SU-DHL-6 (cell line): ENCODE measurements around the gene SLC45A1.

Source experiments
- EZH2phosphoT487 ChIP-seq: fragments of 200-600 bp; sonication (generic), shearing (Covaris generic); conservative IDR thresholded peaks from 2 replicates; pipeline ENCODE4 v1.6.1; 2018; ENCODE audit warnings: mild to moderate bottlenecking, antibody characterized with exemption, low read length, moderate library complexity, mixed read lengths
- TF ChIP-seq, protein P1 (sequence below): fragments of 200-600 bp; sonication (generic); IDR thresholded peaks from one replicate; pipeline ENCODE4 v1.5.1; 2017; ENCODE audit warnings: antibody characterized with exemption, mild to moderate bottlenecking, low read length, moderate library complexity; ENCODE audit not compliant: insufficient read depth, poor library complexity, severe bottlenecking

- TF ChIP-seq, protein P1, sequence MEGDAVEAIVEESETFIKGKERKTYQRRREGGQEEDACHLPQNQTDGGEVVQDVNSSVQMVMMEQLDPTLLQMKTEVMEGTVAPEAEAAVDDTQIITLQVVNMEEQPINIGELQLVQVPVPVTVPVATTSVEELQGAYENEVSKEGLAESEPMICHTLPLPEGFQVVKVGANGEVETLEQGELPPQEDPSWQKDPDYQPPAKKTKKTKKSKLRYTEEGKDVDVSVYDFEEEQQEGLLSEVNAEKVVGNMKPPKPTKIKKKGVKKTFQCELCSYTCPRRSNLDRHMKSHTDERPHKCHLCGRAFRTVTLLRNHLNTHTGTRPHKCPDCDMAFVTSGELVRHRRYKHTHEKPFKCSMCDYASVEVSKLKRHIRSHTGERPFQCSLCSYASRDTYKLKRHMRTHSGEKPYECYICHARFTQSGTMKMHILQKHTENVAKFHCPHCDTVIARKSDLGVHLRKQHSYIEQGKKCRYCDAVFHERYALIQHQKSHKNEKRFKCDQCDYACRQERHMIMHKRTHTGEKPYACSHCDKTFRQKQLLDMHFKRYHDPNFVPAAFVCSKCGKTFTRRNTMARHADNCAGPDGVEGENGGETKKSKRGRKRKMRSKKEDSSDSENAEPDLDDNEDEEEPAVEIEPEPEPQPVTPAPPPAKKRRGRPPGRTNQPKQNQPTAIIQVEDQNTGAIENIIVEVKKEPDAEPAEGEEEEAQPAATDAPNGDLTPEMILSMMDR, result no peak
- no peak for TF ChIP-seq EZH2phosphoT487
These were observed 45.9 kb downstream of the SLC45A1 start for GRCh38 chr1:8363767-8364301.
